ENCODE results near the gene P3H4.
"Not testable (repeated sequence)": the region's sequence is repeated elsewhere in the genome, so short reads cannot be mapped to it uniquely, and the experiment has no call there.

The P3H4 gene

GRCh38 chr17:41811549-41812380 is at the start of gene P3H4:
P3H4 (minus strand) TSS chr17:41811949; CDS start chr17:41811915, 34 bp downstream.
- POLR2A ChIA-PET: interaction anchor here (0.6 kb wide), 1 partner anchor 35 kb away, joined by 4 read pairs; no protein-coding TSS in a partner anchor
- CTCF ChIA-PET: interaction anchor here (0.8 to 3.8 kb wide), 19 partner anchors 10 to 116 kb away, joined by 3 to 21 read pairs (median 4); partner anchors contain the start of genes JUP and KLHL11
- peak; percentile 85 for DNase-seq (ENCODE audit: extremely low spot score)
- TF ChIP-seq, protein P1, sequence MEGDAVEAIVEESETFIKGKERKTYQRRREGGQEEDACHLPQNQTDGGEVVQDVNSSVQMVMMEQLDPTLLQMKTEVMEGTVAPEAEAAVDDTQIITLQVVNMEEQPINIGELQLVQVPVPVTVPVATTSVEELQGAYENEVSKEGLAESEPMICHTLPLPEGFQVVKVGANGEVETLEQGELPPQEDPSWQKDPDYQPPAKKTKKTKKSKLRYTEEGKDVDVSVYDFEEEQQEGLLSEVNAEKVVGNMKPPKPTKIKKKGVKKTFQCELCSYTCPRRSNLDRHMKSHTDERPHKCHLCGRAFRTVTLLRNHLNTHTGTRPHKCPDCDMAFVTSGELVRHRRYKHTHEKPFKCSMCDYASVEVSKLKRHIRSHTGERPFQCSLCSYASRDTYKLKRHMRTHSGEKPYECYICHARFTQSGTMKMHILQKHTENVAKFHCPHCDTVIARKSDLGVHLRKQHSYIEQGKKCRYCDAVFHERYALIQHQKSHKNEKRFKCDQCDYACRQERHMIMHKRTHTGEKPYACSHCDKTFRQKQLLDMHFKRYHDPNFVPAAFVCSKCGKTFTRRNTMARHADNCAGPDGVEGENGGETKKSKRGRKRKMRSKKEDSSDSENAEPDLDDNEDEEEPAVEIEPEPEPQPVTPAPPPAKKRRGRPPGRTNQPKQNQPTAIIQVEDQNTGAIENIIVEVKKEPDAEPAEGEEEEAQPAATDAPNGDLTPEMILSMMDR (IDR thresholded peaks at IDR 0.05; ENCODE audit: control extremely low read depth, extremely low read depth, low read depth, missing control alignments): peak; percentile 76

- ChIA-PET CTCF (interaction anchor here (1.1 to 1.8 kb wide), 4 partner anchors 10 to 70 kb away, joined by 3 to 4 read pairs (median 3); partner anchors contain the start of genes ODAD4 and P3H4), POLR2A (no interaction called here)
- no peak for DNase-seq (ENCODE audit: extremely low spot score)
- TF ChIP-seq, protein P1 (IDR thresholded peaks at IDR 0.05; ENCODE audit: control extremely low read depth, extremely low read depth, low read depth, missing control alignments): no peak
Observed at GRCh38 chr17:41860254-41860931, 48.6 kb upstream of the P3H4 start.

GRCh38 chr17:41851382-41851781 is 39.6 kb upstream of the P3H4 start:
- POLR2A ChIA-PET: interaction anchor here (1.0 kb wide), 1 partner anchor 162 kb away, joined by 3 read pairs; no protein-coding TSS in a partner anchor
- not testable (repeated sequence) for DNase-seq (ENCODE audit: extremely low spot score)
- CTCF ChIA-PET: interaction anchor here (2.1 kb wide), 1 partner anchor 9 kb away, joined by 4 read pairs; no protein-coding TSS in a partner anchor

- TF ChIP-seq, protein P1 (IDR thresholded peaks at IDR 0.05; ENCODE audit: control extremely low read depth, extremely low read depth, low read depth, missing control alignments): no peak
- ChIA-PET POLR2A (interaction anchor here (0.9 kb wide), 1 partner anchor 160 kb away, joined by 3 read pairs; no protein-coding TSS in a partner anchor), CTCF (interaction anchor here (1.1 to 1.7 kb wide), 5 partner anchors 15 to 184 kb away, joined by 3 read pairs; no protein-coding TSS in a partner anchor)
- DNase-seq (ENCODE audit: extremely low spot score): no peak
Observed at GRCh38 chr17:41849251-41849990, 37.7 kb upstream of the P3H4 start.

DNA sequence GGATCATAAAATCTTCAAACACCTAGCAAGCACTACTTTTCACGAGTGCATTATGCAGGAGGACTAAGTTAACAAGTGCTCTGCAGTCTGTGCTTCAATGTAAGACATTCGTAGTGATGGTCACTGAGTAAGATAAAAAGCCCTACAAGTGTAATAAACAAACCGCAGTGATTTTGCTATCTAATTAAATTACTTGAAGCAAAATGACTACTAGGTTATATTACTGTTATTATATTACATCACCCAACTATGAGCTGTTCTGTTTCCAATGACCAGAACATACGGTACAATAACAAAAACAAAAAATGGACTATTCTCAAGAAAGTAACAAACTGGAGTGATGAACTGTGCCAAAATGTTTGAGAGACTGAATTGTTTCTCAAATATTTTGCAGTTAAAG is 37.0 kb upstream of the P3H4 start:
- CTCF ChIA-PET: interaction anchor here (1.1 to 1.7 kb wide), 6 partner anchors 11 to 183 kb away, joined by 3 to 5 read pairs (median 3); partner anchors contain the start of gene KLHL10
- TF ChIP-seq, protein P1 (IDR thresholded peaks at IDR 0.05; ENCODE audit: control extremely low read depth, extremely low read depth, low read depth, missing control alignments): no peak
- DNase-seq (ENCODE audit: extremely low spot score): no peak
- POLR2A ChIA-PET: no interaction called here

GRCh38 chr17:41844971-41845370 is 33.2 kb upstream of the P3H4 start:
- ChIA-PET POLR2A (no interaction called here), CTCF (no interaction called here)
- TF ChIP-seq, protein P1 (IDR thresholded peaks at IDR 0.05; ENCODE audit: control extremely low read depth, extremely low read depth, low read depth, missing control alignments): no peak
- no peak for DNase-seq (ENCODE audit: extremely low spot score)

GRCh38 chr17:41840781-41841180 is 29.0 kb upstream of the P3H4 start:
- CTCF ChIA-PET; DNase-seq (ENCODE audit: extremely low spot score): not testable (repeated sequence)

DNA sequence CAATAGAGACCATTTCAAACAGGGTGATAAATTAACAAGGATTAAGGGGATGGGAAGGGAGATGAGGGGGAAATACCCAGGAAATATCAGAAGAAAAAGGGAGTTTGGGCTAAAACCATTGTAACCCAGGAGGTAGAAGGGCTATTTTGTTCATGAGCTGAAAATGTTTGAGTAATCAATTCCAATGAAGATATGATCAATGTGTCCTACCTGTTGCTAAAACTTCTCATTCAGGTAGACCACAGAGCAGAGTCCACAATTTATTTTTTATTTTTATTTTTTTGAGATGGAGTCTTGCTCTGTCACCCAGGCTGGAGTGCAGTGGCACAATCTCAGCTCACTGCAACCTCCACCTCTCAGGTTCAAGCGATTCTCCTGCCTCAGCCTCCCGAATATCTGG is 27.7 kb upstream of the P3H4 start:
- POLR2A ChIA-PET: interaction anchor here (0.6 kb wide), 1 partner anchor 124 kb away, joined by 3 read pairs; no protein-coding TSS in a partner anchor
- CTCF ChIA-PET; DNase-seq (ENCODE audit: extremely low spot score): not testable (repeated sequence)

More at GRCh38 chr17:41840781-41841180, 29.0 kb upstream of the P3H4 start:
- POLR2A ChIA-PET: not testable (repeated sequence)
